ENCODE results near the gene LRWD1.

Gene LRWD1

DNA sequence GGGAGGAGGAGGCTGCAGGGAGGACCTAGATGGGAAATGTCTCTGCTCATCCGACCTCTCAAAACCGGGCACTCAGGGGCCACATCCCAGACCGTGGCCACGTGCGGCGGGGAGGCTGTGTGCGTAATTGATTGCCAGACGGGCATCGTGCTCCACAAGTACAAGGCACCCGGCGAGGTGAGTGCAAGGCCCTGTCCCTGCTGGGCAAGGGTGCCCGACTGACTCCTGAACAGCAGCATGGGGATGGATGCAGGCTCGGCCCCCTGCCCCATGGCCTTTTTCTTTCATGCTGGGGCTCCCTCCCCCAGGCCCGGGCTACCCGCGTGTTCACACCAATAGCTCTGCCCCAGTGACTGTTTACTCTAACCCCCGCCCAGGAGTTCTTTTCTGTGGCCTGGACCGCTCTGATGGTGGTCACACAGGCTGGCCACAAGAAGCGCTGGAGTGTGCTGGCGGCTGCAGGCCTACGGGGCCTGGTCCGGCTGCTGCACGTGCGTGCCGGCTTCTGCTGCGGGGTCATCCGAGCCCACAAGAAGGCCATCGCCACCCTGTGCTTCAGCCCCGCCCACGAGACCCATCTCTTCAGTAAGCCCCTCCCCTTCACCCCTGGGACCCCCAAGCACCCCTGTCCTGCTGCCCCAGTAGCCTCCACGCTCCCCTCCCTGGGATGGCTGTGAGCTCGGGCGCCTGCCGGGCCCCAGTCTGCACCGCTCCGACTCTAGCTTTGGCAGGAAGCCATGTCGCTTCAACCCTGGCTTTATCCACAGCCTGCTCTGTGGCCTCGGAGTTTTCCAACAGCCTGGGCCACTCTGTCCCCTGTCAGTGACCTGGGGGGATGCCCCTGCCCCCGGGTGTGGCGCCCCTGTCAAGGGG lies 3.9 kb downstream of the LRWD1 start:
- TF ChIP-seq, protein P1, sequence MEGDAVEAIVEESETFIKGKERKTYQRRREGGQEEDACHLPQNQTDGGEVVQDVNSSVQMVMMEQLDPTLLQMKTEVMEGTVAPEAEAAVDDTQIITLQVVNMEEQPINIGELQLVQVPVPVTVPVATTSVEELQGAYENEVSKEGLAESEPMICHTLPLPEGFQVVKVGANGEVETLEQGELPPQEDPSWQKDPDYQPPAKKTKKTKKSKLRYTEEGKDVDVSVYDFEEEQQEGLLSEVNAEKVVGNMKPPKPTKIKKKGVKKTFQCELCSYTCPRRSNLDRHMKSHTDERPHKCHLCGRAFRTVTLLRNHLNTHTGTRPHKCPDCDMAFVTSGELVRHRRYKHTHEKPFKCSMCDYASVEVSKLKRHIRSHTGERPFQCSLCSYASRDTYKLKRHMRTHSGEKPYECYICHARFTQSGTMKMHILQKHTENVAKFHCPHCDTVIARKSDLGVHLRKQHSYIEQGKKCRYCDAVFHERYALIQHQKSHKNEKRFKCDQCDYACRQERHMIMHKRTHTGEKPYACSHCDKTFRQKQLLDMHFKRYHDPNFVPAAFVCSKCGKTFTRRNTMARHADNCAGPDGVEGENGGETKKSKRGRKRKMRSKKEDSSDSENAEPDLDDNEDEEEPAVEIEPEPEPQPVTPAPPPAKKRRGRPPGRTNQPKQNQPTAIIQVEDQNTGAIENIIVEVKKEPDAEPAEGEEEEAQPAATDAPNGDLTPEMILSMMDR (IDR thresholded peaks at IDR 0.05; ENCODE audit: insufficient read depth, low read depth, low read length, missing control alignments), result no peak
- DNase-seq (ENCODE audit: low read depth), result no peak
- no peak overlapping the region for H3K4me3 ChIP-seq (ENCODE audit: low read length)

DNA sequence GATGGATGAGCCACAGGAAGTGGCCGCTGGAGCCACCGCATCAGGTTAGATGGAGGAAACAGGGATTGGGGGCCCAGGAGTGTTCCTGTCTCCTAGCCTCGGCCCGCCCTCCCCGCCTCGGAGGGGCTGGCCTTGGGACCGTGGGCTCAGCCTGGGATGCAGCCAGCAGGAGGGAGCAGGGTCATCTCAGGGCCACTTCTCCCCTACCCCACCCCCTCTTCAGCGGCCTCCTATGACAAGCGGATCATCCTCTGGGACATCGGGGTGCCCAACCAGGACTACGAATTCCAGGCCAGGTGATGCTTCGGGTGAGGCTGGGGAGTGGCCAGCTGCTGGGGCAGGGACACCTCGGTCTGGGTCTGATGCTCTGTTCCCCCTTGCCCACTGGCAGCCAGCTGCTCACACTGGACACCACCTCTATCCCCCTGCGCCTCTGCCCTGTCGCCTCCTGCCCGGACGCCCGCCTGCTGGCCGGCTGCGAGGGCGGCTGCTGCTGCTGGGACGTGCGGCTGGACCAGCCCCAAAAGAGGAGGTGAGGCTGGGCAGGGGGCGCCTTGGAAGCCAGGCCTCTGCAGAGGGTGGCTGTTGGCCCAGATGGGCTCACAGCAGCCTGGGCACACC lies 4.7 kb downstream of the LRWD1 start:
- DNase-seq (ENCODE audit: low read depth), result no peak
- TF ChIP-seq, protein P1 (IDR thresholded peaks at IDR 0.05; ENCODE audit: insufficient read depth, low read depth, low read length, missing control alignments), result no peak
- H3K4me3 ChIP-seq (ENCODE audit: low read length), result no peak overlapping the region

DNA sequence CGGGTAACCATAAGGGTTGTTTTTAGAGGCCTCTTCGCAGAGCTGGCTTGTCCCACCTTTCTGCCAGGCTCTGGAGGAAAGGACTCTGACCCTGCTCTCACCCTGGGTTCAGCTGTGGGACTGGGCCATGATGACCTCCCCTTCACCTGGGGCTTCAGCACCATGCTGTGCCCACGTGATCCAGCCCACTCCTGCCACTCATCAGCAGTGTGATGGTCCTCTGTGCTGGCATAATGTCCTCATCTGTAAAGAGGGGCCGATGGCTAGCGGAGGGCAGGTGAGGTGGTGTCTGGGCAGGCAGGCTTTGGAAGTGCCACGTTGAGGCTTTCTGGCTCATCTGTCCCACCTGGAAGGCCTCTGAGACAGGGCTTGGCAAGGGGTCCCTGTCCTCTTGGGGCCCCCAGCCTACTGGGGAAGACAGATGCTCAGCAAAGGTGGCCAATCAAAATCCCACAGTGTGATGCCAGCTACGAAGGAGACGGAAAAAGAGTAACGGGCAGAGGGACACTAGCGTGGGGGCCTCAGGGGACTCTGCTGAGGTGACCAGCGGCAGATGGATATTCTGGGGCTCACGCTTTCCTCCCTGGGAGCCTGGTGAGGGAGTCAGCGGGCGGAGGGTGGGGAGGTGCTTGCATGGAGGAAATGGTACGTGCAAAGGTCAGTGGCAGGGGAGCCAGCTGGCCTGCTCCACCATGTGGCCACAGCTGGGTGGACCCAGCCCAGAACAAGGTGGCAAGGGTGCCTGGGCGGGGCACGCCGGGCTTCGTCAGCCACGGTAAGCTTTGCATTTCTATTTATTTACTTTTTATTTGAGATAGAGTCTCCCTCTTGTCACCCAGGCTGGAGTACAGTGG lies 5.4 kb downstream of the LRWD1 start:
- no peak overlapping the region for H3K4me3 ChIP-seq (ENCODE audit: low read length)
- TF ChIP-seq, protein P1 (IDR thresholded peaks at IDR 0.05; ENCODE audit: insufficient read depth, low read depth, low read length, missing control alignments), result no peak
- DNase-seq (ENCODE audit: low read depth), result no peak

DNA sequence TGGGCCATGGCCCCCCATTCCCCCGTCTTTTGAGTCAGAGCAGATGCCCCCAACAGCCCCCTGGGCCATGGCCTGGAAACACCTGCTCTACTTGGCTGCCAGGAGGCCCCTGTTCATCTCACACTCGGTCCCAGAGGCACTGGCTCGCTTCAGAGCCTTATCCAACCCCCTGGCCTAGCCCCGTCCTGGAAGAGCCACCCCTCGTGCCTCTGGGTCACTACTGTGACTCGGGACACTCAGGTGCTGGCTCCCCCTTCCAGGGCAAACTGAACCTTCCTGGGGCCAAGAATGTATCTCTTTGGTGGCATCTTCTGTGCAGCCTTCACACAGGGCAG lies 7.0 kb downstream of the LRWD1 start:
- H3K4me3 ChIP-seq (ENCODE audit: low read length), result no peak overlapping the region
- no peak for DNase-seq (ENCODE audit: low read depth)
- TF ChIP-seq, protein P1 (IDR thresholded peaks at IDR 0.05; ENCODE audit: insufficient read depth, low read depth, low read length, missing control alignments), result no peak

DNA sequence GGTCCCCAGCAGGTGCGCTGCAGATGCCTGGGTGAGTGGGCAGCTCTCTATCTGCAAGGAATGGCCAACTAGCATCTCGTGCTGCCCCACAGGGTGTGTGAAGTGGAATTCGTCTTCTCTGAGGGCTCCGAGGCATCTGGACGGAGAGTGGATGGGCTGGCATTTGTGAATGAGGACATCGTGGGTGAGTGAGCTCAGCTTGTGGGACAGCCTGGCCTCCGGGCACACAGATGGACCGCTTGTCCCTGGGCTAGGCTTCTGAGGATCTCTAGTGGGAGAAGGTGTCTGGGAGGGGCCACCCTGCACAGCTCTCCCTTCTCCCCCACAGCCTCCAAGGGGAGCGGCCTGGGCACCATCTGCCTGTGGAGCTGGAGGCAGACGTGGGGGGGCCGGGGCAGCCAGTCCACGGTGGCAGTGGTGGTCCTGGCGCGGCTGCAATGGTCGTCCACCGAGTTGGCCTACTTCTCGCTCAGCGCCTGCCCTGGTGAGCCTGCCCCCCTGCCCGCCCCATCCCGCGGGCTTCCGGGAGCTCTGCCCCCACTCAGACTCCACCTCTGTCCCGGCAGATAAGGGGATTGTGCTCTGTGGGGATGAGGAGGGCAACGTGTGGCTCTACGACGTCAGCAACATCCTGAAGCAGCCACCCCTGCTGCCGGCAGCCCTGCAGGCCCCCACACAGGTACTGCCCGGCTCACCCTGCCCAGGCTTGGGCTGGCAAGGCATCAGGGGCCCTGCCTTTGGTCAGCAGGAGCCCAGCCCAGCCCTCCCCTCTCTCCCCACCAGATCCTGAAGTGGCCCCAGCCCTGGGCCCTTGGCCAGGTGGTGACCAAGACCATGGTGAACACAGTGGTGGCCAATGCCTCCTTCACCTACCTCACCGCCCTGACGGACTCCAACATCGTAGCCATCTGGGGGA lies 7.6 kb downstream of the LRWD1 start:
- no peak for DNase-seq (ENCODE audit: low read depth)
- no peak overlapping the region for H3K4me3 ChIP-seq (ENCODE audit: low read length)
- TF ChIP-seq, protein P1 (IDR thresholded peaks at IDR 0.05; ENCODE audit: insufficient read depth, low read depth, low read length, missing control alignments), result no peak

All from epithelial cell of esophagus (primary cell).